ENCODE measurements around the gene ARPP21. TPM values are rescaled to one million over a fixed set of nuclear protein-coding genes. Genes with fewer than 3 reads are reported as not detected.

The ARPP21 gene
- under 1 TPM in 1 of 2 donors, not detected in 1; 0.27 TPM for total RNA-seq

GRCh38 chr3:35639254-35640186, at the start of gene ARPP21:
Gene ARPP21, plus strand, starts transcription at chr3:35639525. Its CDS starts 42,227 bp downstream, at chr3:35681752.
- DNase-seq (ENCODE audit: low spot score) = no peak
- Histone ChIP-seq H3K9me3 (no peaks in the 10 kb centered on the region), H3K27ac (no peak within 1 kb of the TSS), H3K27me3 (replicated peaks; ENCODE audit: insufficient read depth) (no peaks in the 10 kb centered on the region), H3K4me3 (peak within 1 kb of the TSS; percentile 73), H3K36me3 (no peaks in the 10 kb centered on the region), H3K4me1 (ENCODE audit: control insufficient read depth in 1 of 2, low read depth in 2 of 2) (peaks cover 0 to 11% of the 10 kb centered on the region in 2 donors)
- ATAC-seq (ENCODE audit: insufficient number of reproducible peaks, low FRiP score, low read depth) = no peak
- no peak for TF ChIP-seq CTCF (IDR thresholded peaks at IDR 0.05)

- Histone ChIP-seq H3K4me3 (no peak overlapping the region), H3K36me3 (no peaks in the 10 kb centered on the region), H3K27ac (no peak overlapping the region), H3K9me3 (no peaks in the 10 kb centered on the region), H3K4me1 (ENCODE audit: control insufficient read depth in 1 of 2, low read depth in 2 of 2) (no peaks in the 10 kb centered on the region), H3K27me3 (replicated peaks; ENCODE audit: insufficient read depth) (no peaks in the 10 kb centered on the region)
- no peak for TF ChIP-seq CTCF (IDR thresholded peaks at IDR 0.05)
- DNase-seq (ENCODE audit: low spot score) = no peak
- no peak for ATAC-seq (ENCODE audit: insufficient number of reproducible peaks, low FRiP score, low read depth)
These were observed 46.6 kb upstream of the ARPP21 start for GRCh38 chr3:35592589-35593295.

GRCh38 chr3:35594739-35595138, 44.6 kb upstream of the ARPP21 start:
- no peak for DNase-seq (ENCODE audit: low spot score)
- Histone ChIP-seq H3K27ac (no peak overlapping the region), H3K36me3 (no peaks in the 10 kb centered on the region), H3K4me3 (no peak overlapping the region), H3K4me1 (ENCODE audit: control insufficient read depth in 1 of 2, low read depth in 2 of 2) (no peaks in the 10 kb centered on the region), H3K27me3 (replicated peaks; ENCODE audit: insufficient read depth) (no peaks in the 10 kb centered on the region), H3K9me3 (no peaks in the 10 kb centered on the region)
- no peak for ATAC-seq (ENCODE audit: insufficient number of reproducible peaks, low FRiP score, low read depth)
- no peak for TF ChIP-seq CTCF (IDR thresholded peaks at IDR 0.05)

- ATAC-seq (ENCODE audit: insufficient number of reproducible peaks, low FRiP score, low read depth) (no peak), DNase-seq (ENCODE audit: low spot score) (no peak)
- Histone ChIP-seq H3K27ac (no peak overlapping the region), H3K4me3 (no peak overlapping the region), H3K36me3 (no peaks in the 10 kb centered on the region), H3K4me1 (ENCODE audit: control insufficient read depth in 1 of 2, low read depth in 2 of 2) (no peaks in the 10 kb centered on the region), H3K9me3 (no peaks in the 10 kb centered on the region), H3K27me3 (replicated peaks; ENCODE audit: insufficient read depth) (no peaks in the 10 kb centered on the region)
- no peak for TF ChIP-seq CTCF (IDR thresholded peaks at IDR 0.05)
These were observed 42.9 kb upstream of the ARPP21 start for GRCh38 chr3:35596335-35596995.

GRCh38 chr3:35597490-35597889, 41.8 kb upstream of the ARPP21 start:
- H3K36me3 ChIP-seq = no peaks in the 10 kb centered on the region
- no peak overlapping the region for H3K27ac ChIP-seq
- no peak for TF ChIP-seq CTCF (IDR thresholded peaks at IDR 0.05)

More at GRCh38 chr3:35597490-35597889, 41.8 kb upstream of the ARPP21 start:
- H3K27me3 ChIP-seq (replicated peaks; ENCODE audit: insufficient read depth) = no peaks in the 10 kb centered on the region
- no peaks in the 10 kb centered on the region for H3K9me3 ChIP-seq
- DNase-seq (ENCODE audit: low spot score) (no peak), ATAC-seq (ENCODE audit: insufficient number of reproducible peaks, low FRiP score, low read depth) (no peak)
- H3K4me1 ChIP-seq (ENCODE audit: control insufficient read depth in 1 of 2, low read depth in 2 of 2) = no peaks in the 10 kb centered on the region
- no peak overlapping the region for H3K4me3 ChIP-seq
